Hepatic stellate cell (primary cell): Measurements from ENCODE around the gene GPX7.
"Not testable (repeated sequence)": the region's sequence is repeated elsewhere in the genome, so short reads cannot be mapped to it uniquely, and the experiment has no call there.

ENCODE experiments used
- DNase-seq: peaks from one replicate; pipeline ENCODE4 v3.0.0; 2011; ENCODE audit warnings: low spot score

The GPX7 gene

GRCh38 chr1:52601991-52602855 lies at the start of gene GPX7:
GPX7 (plus strand) TSS chr1:52602371; CDS start chr1:52602410, 39 bp downstream.
- peak; percentile 65 for DNase-seq

GRCh38 chr1:52552505-52553361 lies 49.4 kb upstream of the GPX7 start, which contains the start of gene TUT4:
TUT4 (minus strand) TSS chr1:52553092; CDS start chr1:52526280, 26,812 bp downstream.
- DNase-seq = peak; percentile 65

DNA sequence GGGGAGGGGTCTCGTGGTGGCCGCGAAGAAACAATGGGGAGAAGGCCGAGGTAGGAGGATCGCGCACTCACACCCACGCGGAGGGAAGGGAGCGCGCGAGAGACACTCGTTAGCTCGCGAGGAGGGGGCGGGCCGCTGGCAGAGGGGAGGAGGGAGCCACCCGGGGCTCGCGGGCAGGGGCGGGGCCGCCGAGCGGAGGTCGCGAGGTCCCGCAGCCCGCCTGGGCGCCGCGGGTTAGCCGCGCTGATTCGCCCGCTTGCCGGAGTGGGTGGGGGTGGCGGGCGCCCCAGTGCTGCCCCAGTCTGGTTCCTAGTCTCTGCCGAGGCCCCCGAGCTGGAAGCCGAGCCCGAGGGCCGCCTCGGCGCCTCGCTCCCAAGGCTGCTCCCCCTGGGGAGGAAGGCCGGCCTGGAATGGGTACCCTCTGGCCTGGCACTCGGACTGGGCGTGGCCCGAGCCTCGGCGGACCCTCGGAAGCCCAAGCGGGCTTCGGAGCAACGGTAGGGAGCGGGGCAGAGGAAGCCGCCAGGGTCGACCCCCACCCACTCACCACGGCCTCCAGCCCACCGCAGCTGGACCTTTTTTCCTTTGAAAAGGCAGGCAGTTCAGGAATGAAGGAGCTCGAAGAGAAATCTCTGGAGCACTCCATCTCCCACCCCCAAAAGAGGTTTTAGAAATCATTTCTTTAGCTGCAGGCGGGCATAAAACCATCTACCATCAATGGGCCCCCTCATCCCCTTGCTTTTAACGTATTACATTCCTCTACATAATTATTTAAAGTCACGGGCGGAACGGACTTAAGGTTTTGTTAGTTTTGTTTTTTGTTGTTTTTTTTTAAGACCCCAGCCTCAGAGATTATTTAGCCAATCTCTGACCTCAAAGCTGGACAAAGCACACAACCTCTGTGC lies 48.6 kb upstream of the GPX7 start:
- peak; percentile 82 for DNase-seq

DNA sequence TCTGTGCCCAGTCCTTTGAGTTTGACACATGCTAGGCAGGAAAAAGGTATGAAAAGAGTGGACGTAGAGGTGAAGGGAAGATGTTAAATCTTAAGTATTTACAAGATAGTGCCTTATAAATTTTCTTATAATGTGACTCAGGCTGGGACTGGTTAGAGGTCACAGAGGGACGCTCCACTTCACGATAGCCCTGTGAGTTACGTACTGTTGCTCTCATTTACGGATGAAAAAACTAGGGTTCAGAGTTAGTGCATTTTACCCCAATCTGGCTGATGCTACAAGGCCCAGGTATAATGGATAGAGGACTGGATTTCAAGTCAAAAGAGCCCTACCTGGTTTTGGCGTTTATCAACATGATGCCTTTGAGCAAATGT lies 47.9 kb upstream of the GPX7 start:
- no peak for DNase-seq

DNA sequence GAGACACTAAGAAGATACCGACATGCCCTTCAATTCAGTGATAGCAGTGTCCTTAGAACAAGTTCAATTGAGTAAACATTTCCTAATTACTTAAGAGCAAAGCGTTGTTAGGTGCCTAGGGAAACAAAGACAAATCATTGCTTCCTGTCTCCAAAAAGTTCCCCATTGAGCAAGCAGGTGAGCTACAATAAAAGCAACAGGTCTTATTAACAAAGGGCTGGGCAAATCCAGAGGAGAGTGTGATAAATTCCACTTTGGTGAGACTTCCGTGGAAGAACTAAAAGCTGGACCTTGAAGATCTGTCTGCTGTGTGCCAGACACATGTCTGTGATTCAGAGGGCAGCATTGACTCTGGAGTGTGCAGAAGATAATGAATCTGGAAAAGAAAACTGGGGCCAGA lies 47.4 kb upstream of the GPX7 start:
- no peak for DNase-seq

GRCh38 chr1:52556641-52557360 lies 45.4 kb upstream of the GPX7 start:
- DNase-seq = no peak

DNA sequence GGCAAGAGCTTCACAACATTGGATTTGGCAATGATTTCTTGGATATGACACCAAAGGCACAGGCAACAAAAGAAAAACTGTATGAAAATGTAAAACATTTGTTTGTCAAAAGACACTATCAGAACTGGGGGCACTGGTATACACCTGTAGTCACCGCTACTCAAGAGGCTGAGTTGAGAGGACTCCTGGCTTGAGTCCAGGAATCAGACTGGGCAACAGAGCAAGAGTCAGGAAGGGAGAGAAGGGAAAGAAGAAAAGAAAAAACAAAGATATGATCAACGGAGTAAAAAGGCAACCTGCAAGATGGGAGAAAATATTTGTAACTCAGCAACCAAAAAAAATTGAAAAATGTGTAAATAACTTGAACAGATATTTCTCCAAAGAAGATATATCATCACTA lies 43.2 kb upstream of the GPX7 start:
- DNase-seq = no peak

DNA sequence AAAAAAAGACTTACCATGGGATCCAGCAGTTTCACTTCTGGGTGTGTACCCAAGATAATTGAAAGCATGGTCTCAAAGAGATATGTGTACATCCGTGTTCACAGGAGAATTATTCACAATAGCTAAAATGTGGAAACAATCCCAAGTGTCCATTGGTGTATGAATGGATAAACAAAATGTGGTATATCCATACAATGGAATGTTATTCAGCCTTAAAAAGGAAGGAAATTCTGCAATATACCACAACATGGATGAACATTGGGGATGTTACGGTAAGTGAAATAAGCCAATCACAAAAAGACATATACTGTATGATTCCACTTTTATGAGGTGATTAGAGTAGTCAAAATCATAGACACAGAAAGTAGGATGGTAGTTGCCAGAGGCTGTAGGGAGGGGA lies 42.3 kb upstream of the GPX7 start:
- no peak for DNase-seq

DNA sequence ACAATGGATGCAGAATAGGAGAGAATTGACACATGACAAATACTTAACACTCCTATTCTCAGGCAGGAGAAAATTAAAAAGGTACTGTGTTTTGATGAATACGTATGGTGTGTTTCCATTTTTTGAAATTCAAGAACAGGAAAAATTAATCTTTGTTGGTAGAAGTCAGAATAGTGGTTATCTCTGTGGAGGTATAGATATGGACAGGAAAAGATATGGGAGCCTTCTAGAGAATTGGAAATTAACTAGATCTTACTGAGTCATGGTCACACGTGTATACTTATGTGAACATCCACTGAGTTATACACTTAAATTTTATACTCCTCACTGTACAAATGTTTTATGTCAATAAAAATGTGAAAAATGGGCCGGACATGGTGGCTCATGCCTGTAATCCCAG lies 39.4 kb upstream of the GPX7 start:
- no peak for DNase-seq

DNA sequence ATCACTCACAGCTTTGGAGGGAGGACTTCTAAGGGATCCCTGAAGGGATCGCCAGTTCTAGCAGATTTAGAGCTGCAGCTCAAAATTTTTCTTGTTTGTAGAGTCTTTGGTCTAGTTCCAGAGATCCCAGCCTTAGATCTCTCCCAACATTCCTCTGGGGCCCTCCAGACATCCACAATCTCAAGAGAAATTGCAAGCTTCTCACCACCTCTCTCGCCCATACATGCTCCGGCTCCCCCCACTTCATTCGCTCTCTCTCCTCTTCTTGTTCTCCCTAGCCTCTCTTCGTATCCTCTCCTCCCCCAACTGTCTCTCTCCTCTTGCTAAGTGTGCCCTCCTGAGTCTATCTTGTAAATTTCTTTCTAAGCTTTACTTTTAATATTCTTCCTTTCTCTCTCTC lies 34.2 kb upstream of the GPX7 start:
- DNase-seq = no peak

DNA sequence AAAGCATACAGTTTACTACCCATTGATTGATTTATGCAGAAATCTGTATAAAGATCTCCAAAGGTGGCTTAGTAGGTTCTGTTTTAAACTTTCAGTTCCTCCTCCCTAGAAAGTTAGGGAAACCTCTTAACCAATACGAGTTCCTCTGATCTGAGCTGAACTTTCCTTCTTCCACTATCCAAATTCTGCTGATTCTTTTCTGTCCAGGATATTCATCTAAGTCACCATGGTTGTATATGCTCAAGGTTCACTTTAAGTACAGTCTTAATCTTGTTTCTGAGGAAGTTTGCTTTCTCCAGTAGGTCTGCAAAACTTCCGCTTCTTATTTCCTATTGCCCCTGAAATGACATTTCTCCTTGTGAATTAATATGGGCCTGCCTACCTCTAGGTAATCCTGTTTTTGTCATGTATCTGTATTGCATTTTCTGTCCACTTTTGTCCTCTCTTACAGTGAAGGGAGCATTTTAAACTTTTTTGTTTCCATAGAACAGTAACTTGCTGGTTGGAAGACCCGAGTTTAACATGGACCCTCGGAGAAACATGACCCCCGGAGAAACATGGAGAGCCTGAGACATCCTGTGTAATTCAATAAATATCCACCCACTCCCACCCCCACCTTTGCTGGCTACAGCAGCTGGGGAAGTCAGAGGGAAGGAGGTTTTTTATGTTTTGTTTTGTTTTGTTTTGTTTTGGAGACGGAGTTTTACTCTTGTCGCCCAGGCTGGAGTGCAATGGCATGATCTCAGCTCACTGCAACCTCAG lies 32.5 kb upstream of the GPX7 start:
- DNase-seq = no peak

- no peak for DNase-seq
These were observed 30.4 kb upstream of the GPX7 start for GRCh38 chr1:52571783-52572182.

DNA sequence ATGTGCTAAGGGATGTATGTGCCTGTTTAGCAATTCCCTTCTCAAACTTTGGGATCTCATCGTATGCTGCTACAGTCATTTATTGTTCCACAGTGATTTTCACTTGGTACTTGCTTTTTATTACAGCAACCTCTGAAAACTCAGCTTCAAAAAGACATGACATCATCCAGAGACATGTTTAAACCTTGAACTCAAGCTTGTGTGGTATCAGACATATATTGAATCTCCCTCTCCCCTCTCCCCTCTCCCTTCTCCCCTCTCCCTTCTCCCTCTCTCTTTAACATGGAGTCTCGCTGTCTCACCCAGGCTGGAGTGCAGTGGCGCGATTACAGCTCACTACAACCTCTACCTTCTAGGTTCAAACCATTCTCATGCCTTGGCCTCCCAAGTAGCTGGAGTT lies 29.8 kb upstream of the GPX7 start:
- DNase-seq = no peak

DNA sequence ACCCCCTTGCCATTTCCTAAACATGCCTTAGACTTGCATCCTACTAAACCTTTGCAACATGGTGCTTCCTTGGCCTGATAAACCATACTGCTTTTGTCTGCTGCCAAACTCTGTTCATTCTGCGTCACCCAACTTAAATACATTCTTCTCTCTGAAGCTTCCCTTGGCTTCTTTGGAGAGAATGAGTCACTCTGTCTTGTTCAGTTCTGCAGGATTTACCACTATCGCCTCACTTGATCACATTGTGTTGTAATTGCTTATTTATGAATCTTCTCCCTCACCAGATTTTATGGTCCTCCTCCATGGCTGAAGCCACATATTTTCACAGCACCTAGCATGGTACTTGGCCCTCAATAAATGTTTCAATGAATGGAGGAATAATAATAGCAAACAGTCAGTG lies 27.6 kb upstream of the GPX7 start:
- peak; percentile 62 for DNase-seq

DNA sequence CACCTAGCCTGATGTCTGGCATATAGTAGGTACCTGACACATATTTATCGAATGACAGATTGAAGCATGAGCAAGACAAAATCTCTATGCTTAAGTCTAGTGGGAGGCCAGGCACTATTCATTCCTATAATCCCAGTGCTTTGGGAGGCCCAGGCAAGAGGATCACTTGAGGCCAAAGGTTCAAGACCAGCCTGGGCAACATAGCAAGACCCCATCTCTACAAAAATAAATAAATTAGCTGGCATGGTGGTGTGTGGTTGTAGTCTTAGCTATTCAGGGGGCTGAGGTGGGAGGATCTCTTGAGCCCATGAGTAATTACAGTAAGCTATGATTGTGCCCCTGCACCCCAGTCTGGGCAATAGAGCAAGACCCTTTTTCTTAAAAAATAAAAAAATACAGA lies 26.1 kb upstream of the GPX7 start:
- DNase-seq = no peak

DNA sequence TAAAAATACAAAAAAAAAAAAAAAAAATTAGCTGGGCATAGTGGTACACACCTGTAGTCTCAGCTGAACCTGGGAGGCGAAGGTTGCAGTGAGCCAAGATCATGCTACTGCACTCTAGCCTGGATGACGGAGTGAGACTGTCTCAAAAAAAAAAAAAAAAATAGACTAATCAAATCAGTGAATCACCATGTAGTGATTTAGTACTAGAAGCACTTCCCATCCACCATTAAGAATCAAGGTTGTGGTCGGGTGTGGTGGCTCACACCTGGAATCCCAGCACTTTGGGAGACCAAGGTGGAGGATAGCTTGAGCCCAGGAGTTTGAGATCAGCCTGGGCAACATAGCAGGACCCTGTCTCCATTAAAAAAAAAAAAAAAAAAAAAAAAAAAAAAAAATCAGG lies 24.1 kb upstream of the GPX7 start:
- DNase-seq = not testable (repeated sequence)

DNA sequence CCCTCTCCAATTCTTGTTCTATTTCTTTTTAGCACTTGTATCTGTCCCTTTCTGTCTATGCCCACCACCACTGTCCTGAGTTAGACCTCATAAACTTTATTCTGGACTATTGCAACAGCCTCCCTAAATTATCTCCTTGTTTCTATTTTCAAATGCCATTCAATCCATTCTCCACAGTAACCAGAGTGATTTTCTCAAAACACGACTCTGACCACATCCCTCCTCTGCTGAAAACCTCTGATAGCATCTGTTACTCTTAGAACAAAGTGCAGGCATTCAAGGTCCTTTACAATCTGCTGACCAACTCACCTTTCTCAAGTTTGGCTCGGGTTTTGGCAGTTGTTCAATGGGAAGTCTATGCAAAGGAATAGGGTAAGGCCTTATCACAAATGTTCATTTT lies 22.8 kb upstream of the GPX7 start:
- DNase-seq = no peak

DNA sequence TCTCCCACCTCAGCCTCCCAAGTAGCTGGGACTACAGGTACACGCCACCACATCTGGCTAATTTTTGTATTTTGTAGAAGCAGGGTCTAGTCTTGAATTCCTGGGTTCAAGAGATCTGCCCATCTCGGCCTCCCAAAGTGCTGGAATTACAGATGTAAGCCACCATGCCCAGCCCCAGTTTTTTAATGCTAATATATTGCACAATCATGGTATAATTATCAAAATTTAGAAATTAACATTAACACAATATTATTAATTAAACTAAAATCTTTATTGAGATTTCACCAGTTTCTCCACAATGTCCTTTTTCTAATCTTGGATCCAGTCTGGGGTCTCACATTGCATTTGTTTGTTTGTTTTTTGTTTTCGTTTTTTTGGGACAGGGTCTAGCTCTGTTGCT lies 21.9 kb upstream of the GPX7 start:
- no peak for DNase-seq

- DNase-seq = no peak
These were observed 20.0 kb upstream of the GPX7 start for GRCh38 chr1:52582116-52582696.

DNA sequence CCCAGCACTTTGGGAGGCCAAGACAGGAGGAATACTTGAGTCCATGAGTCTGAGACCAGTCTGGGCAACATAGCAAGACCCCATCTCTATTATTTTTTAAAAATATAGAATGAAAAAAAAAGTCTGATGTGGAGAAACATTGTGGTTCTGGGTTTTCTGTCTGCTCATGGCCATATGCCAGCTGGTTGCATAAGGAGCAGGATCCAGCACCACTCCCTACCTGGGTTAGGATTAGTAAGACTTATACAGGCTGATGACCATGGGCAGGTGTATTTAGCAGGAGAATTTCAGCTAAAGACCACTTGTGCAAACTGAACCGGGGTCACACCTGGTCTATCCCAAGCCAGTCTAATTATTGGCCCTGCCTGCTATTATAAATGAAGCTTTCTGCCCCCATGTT lies 16.7 kb upstream of the GPX7 start:
- DNase-seq = no peak
